H9 (cell line): Measurements from ENCODE around the gene FERMT2. TPM values are rescaled to one million over a fixed set of nuclear protein-coding genes. Genes with fewer than 3 reads are reported as not detected.

Experiments used
- DNase-seq: peaks from one replicate; pipeline ENCODE4 v3.0.0-alpha.2; 2017
- H2AFZ ChIP-seq: one replicate; pipeline ENCODE4 v1.6.1; 2013; ENCODE audit warnings: mild to moderate bottlenecking, low read length, control low read depth, moderate library complexity
- H2AK5ac ChIP-seq: 2 replicates; pipeline ENCODE4 v1.6.1; 2013; ENCODE audit warnings: low read length, control low read depth, mixed read lengths; ENCODE audit not compliant: insufficient read length
- H2BK120ac ChIP-seq: one replicate; pipeline ENCODE4 v1.6.1; 2013; ENCODE audit warnings: low read depth, mild to moderate bottlenecking, low read length, control low read depth, inconsistent platforms; ENCODE audit not compliant: poor library complexity, severe bottlenecking
- H2BK12ac ChIP-seq: 2 replicates; pipeline ENCODE4 v1.6.1; 2013; ENCODE audit warnings: low read length, control low read depth, mixed read lengths, low read depth; ENCODE audit not compliant: insufficient read length
- H2BK15ac ChIP-seq: 2 replicates; pipeline ENCODE4 v1.6.1; 2013; ENCODE audit warnings: low read depth, low read length, control low read depth
- H2BK20ac ChIP-seq: one replicate; pipeline ENCODE4 v1.6.1; 2013; ENCODE audit warnings: low read depth, mild to moderate bottlenecking, low read length, control low read depth, inconsistent platforms; ENCODE audit not compliant: poor library complexity, severe bottlenecking
- H2BK5ac ChIP-seq: 2 replicates; pipeline ENCODE4 v1.6.1; 2013; ENCODE audit warnings: low read length, control low read depth, mixed read lengths; ENCODE audit not compliant: insufficient read length
- H3K14ac ChIP-seq: 2 replicates; pipeline ENCODE4 v1.6.1; 2013; ENCODE audit warnings: low read length, control low read depth; ENCODE audit not compliant: insufficient read depth
- H3K18ac ChIP-seq: 2 replicates; pipeline ENCODE4 v1.6.1; 2013; ENCODE audit warnings: low read depth, mild to moderate bottlenecking, mixed read lengths, low read length, control low read depth; ENCODE audit not compliant: insufficient read length
- H3K23ac ChIP-seq: 2 replicates; pipeline ENCODE4 v1.6.1; 2013; ENCODE audit warnings: low read length, control low read depth, mixed read lengths, low read depth; ENCODE audit not compliant: insufficient read length
- H3K23me2 ChIP-seq: 2 replicates; pipeline ENCODE4 v1.6.1; 2013; ENCODE audit warnings: low read depth, mild to moderate bottlenecking, mixed read lengths, low read length, control low read depth; ENCODE audit not compliant: insufficient read length, poor library complexity, severe bottlenecking
- H3K27ac ChIP-seq: 2 replicates; pipeline ENCODE4 v1.5.1; 2013; ENCODE audit warnings: low read length, control low read depth, mixed read lengths, low read depth; ENCODE audit not compliant: insufficient read length
- H3K27me3 ChIP-seq: 2 replicates; pipeline ENCODE4 v1.6.1; 2013; ENCODE audit warnings: low read length, control low read depth, inconsistent platforms; ENCODE audit not compliant: insufficient read depth
- H3K4ac ChIP-seq: 2 replicates; pipeline ENCODE4 v1.6.1; 2013; ENCODE audit warnings: low read depth, mild to moderate bottlenecking, control low read depth, inconsistent platforms, low read length, moderate library complexity
- H3K4me1 ChIP-seq: 2 replicates; pipeline ENCODE4 v1.6.1; 2013; ENCODE audit warnings: low read length, control low read depth, inconsistent platforms; ENCODE audit not compliant: insufficient read depth
- H3K4me2 ChIP-seq: 2 replicates; pipeline ENCODE4 v1.6.1; 2013; ENCODE audit warnings: low read length, control low read depth, mixed read lengths; ENCODE audit not compliant: insufficient read length, insufficient read depth
- H3K56ac ChIP-seq: 2 replicates; pipeline ENCODE4 v1.6.1; 2013; ENCODE audit warnings: low read depth, mild to moderate bottlenecking, mixed read lengths, low read length, control low read depth; ENCODE audit not compliant: insufficient read length
- H3K79me1 ChIP-seq: 2 replicates; pipeline ENCODE4 v1.6.1; 2013; ENCODE audit warnings: low read depth, mild to moderate bottlenecking, moderate library complexity, low read length, control low read depth, inconsistent platforms; ENCODE audit not compliant: insufficient read depth, poor library complexity, severe bottlenecking
- H3K79me2 ChIP-seq: 2 replicates; pipeline ENCODE4 v1.6.1; 2013; ENCODE audit warnings: low read length, control low read depth, inconsistent platforms; ENCODE audit not compliant: insufficient read depth
- H3K9ac ChIP-seq: 2 replicates; pipeline ENCODE4 v1.6.1; 2013; ENCODE audit warnings: low read length, control low read depth, mixed read lengths; ENCODE audit not compliant: insufficient read length; ENCODE audit errors: extremely low read depth
- H3K9me3 ChIP-seq: one replicate; pipeline ENCODE4 v1.6.1; 2013; ENCODE audit warnings: low read depth, low read length, inconsistent platforms; ENCODE audit not compliant: control insufficient read depth
- H3T11ph ChIP-seq: one replicate; pipeline ENCODE4 v1.6.1; 2013; ENCODE audit warnings: mild to moderate bottlenecking, low read length, control low read depth, inconsistent platforms
- H4K20me1 ChIP-seq: one replicate; pipeline ENCODE4 v1.6.1; 2013; ENCODE audit not compliant: control insufficient read depth, insufficient read length, insufficient read depth
- H4K5ac ChIP-seq: 2 replicates; pipeline ENCODE4 v1.6.1; 2013; ENCODE audit warnings: low read depth, mild to moderate bottlenecking, mixed read lengths, low read length, control low read depth; ENCODE audit not compliant: insufficient read length
- H4K8ac ChIP-seq: replicated peaks from 2 replicates; pipeline ENCODE4 v1.6.1; 2013; ENCODE audit warnings: low read length, control low read depth, mixed read lengths, low read depth; ENCODE audit not compliant: insufficient read length
- H4K91ac ChIP-seq: 2 replicates; pipeline ENCODE4 v1.6.1; 2013; ENCODE audit warnings: low read depth, mild to moderate bottlenecking, moderate library complexity, mixed read lengths, low read length, control low read depth; ENCODE audit not compliant: insufficient read length
- H3K27ac Mint-ChIP-seq, 3 experiments: 2 replicates in 2 of 3; 3 replicates in 1 of 3; pipeline ENCODE4 v1.8.0; 2020 to 2021; ENCODE audit warnings: mixed read lengths in 3 of 3, mild to moderate bottlenecking in 1 of 3, moderate library complexity in 1 of 3
- H3K27me3 Mint-ChIP-seq: 2 replicates; pipeline ENCODE4 v1.8.0; 2021; ENCODE audit warnings: low read depth, mild to moderate bottlenecking, moderate library complexity, mixed read lengths
- H3K36me3 Mint-ChIP-seq, 3 experiments: 2 replicates in 2 of 3; 3 replicates in 1 of 3; pipeline ENCODE4 v1.8.0; 2020 to 2021; ENCODE audit warnings: low read depth in 3 of 3, mixed read lengths in 3 of 3; ENCODE audit not compliant: insufficient read depth in 1 of 3
- H3K4me1 Mint-ChIP-seq, 2 experiments: 2 replicates each; pipeline ENCODE4 v1.8.0; 2020; ENCODE audit warnings: mixed read lengths in 2 of 2
- H3K4me3 Mint-ChIP-seq, 2 experiments: 2 replicates in 1 of 2; 3 replicates in 1 of 2; pipeline ENCODE4 v1.8.0; 2020 to 2021; ENCODE audit warnings: mild to moderate bottlenecking in 2 of 2, mixed read lengths in 2 of 2, moderate library complexity in 1 of 2
- H3K9me3 Mint-ChIP-seq, 2 experiments: 2 replicates in 1 of 2; 3 replicates in 1 of 2; pipeline ENCODE4 v1.8.0; 2020; ENCODE audit warnings: mild to moderate bottlenecking in 2 of 2, mixed read lengths in 2 of 2, moderate library complexity in 1 of 2
- WGBS: extraction: QIAGEN DNeasy Blood & Tissue Kit; methylation state at CpG from one replicate; pipeline ENCODE4 v1.1.7; 2013; ENCODE audit warnings: missing lambda C conversion rate, low lambda C conversion rate, mixed read lengths; ENCODE audit not compliant: insufficient read length; ENCODE audit errors: extremely low coverage; 5-methylcytosine and 5-hydroxymethylcytosine counted together
- total RNA-seq: library from RNA; stranded (reverse); gene quantifications from 2 replicates; pipeline ENCODE4 v1.2.1, GENCODE V29; 2021
- TF ChIP-seq, protein P1 (sequence below): fragments of 200-600 bp; sonication (generic); conservative IDR thresholded peaks from 3 replicates; pipeline ENCODE4 v1.8.0; 2021; ENCODE audit warnings: antibody characterized with exemption, mild to moderate bottlenecking

The FERMT2 gene
- total RNA-seq, 1 experiment from 2014 or later = 128 TPM

DNA sequence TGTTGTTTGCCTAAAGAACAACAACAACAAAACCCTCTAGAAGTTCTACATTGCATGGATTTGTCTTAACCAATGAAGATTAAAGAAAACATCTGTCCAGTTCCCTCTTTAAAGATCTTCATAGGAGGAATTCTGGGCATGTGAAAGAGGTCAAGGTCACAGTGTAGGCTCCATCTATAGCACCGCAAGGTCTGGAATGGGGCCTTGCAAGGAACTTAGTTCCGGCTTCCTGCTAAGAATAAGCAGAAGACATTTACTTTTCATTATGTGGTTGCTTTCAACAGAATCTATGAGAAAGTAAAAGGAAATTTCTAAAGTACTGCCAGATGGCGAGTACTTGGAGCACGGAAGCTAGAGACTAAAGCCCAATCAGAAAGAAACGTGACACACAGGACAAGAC, 102.2 kb downstream of the FERMT2 start:
- H3K4me1 Mint-ChIP-seq = peaks cover 32 to 34% of the 10 kb centered on the region in 2 experiments
- Histone ChIP-seq H3K4me2 (no peak overlapping the region), H2BK20ac (no peak overlapping the region), H3K79me2 (no peaks in the 10 kb centered on the region), H3K18ac (no peak overlapping the region), H3K4me1 (peaks cover 13% of the 10 kb centered on the region; the same call in 1 of the 2 replicates), H2BK12ac (no peak overlapping the region), H3K56ac (no peak overlapping the region), H2AK5ac (no peak overlapping the region), H3K79me1 (no peaks in the 10 kb centered on the region), H3K14ac (no peak overlapping the region), H3K27ac (no peak overlapping the region), H3K23ac (no peak overlapping the region), H3K9me3 (no peaks in the 10 kb centered on the region), H2BK120ac (no peak overlapping the region), H3K23me2 (no peaks in the 10 kb centered on the region), H3T11ph (no peak overlapping the region), H4K5ac (no peak overlapping the region), H2BK15ac (no peak overlapping the region), H4K20me1 (no peaks in the 10 kb centered on the region), H4K8ac (no peak overlapping the region), H3K9ac (no peak overlapping the region), H4K91ac (no peak overlapping the region), H2BK5ac (no peak overlapping the region), H2AFZ (no peak overlapping the region), H3K4ac (no peak overlapping the region), H3K27me3 (no peaks in the 10 kb centered on the region)
- no peak overlapping the region for H3K4me3 Mint-ChIP-seq
- TF ChIP-seq, protein P1, sequence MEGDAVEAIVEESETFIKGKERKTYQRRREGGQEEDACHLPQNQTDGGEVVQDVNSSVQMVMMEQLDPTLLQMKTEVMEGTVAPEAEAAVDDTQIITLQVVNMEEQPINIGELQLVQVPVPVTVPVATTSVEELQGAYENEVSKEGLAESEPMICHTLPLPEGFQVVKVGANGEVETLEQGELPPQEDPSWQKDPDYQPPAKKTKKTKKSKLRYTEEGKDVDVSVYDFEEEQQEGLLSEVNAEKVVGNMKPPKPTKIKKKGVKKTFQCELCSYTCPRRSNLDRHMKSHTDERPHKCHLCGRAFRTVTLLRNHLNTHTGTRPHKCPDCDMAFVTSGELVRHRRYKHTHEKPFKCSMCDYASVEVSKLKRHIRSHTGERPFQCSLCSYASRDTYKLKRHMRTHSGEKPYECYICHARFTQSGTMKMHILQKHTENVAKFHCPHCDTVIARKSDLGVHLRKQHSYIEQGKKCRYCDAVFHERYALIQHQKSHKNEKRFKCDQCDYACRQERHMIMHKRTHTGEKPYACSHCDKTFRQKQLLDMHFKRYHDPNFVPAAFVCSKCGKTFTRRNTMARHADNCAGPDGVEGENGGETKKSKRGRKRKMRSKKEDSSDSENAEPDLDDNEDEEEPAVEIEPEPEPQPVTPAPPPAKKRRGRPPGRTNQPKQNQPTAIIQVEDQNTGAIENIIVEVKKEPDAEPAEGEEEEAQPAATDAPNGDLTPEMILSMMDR = no peak
- H3K27me3 Mint-ChIP-seq = no peaks in the 10 kb centered on the region
- peaks cover 0 to 2% (median 0%) of the 10 kb centered on the region in 3 experiments; a peak in 1 of 7 replicates for H3K36me3 Mint-ChIP-seq
- no CpG with 5 or more reads among the region's 5 CpGs for WGBS
- H3K27ac Mint-ChIP-seq = no peak overlapping the region; a peak in 1 of 7 replicates
- no peak for DNase-seq
- H3K9me3 Mint-ChIP-seq = no peaks in the 10 kb centered on the region
